Neural progenitor cell (in vitro differentiated cells): ENCODE data around the gene STX2.

ENCODE experiments used
- EZH2phosphoT487 ChIP-seq: fragments of 200-600 bp; sonication (generic); IDR thresholded peaks from 2 replicates; pipeline ENCODE4 v1.6.1; 2017; ENCODE audit warnings: antibody characterized with exemption
- TF ChIP-seq, protein P1 (sequence below): fragments of 200-600 bp; sonication (generic); IDR thresholded peaks from 2 replicates; pipeline ENCODE4 v1.5.1; 2017; ENCODE audit warnings: antibody characterized with exemption, mild to moderate bottlenecking

DNA sequence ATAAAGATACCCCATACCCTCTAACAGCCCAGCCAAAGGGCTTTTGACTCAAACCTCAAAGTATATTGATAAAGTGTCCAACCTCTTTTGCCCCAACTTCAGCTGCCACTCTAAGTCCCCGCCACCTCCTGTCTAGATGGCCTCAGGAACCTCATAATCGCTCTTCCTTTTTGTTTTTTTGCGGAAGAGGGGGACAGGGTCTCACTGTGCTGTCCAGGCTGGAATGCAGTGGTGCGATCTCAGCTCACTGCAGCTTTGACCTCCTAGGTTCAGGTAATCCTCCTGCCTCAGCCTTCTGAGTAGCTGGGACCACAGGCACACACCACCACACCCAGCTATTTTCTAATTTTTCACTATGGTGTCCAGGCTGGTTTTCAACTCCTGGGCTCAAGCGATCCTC lies 60.3 kb downstream of the STX2 start:
- TF ChIP-seq, protein P1, sequence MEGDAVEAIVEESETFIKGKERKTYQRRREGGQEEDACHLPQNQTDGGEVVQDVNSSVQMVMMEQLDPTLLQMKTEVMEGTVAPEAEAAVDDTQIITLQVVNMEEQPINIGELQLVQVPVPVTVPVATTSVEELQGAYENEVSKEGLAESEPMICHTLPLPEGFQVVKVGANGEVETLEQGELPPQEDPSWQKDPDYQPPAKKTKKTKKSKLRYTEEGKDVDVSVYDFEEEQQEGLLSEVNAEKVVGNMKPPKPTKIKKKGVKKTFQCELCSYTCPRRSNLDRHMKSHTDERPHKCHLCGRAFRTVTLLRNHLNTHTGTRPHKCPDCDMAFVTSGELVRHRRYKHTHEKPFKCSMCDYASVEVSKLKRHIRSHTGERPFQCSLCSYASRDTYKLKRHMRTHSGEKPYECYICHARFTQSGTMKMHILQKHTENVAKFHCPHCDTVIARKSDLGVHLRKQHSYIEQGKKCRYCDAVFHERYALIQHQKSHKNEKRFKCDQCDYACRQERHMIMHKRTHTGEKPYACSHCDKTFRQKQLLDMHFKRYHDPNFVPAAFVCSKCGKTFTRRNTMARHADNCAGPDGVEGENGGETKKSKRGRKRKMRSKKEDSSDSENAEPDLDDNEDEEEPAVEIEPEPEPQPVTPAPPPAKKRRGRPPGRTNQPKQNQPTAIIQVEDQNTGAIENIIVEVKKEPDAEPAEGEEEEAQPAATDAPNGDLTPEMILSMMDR: no peak
- no peak for TF ChIP-seq EZH2phosphoT487
